Sigmoid colon (tissue), 7 donors: ENCODE data around the gene NHSL2. TPM values are rescaled to one million over a fixed set of nuclear protein-coding genes. Genes with fewer than 3 reads are reported as not detected.
A peak's percentile ranks its signal among the peaks of the same experiment; 100 is the strongest.

Experiments
- DNase-seq: peaks from one replicate; pipeline ENCODE4 v3.0.0-alpha.2; 2019
- H3K27ac ChIP-seq, 4 donors: fragments of 200-600 bp; sonication (generic); one replicate each; pipeline ENCODE4 v1.5.1; 2016 to 2019; ENCODE audit warnings: mild to moderate bottlenecking in 1 of 4
- H3K27me3 ChIP-seq, 3 donors: fragments of 200-600 bp; sonication (generic); one replicate each; pipeline ENCODE4 v1.5.1; 2019; ENCODE audit warnings: mild to moderate bottlenecking in 1 of 3
- H3K36me3 ChIP-seq, 4 donors: fragments of 200-600 bp; sonication (generic); one replicate each; pipeline ENCODE4 v1.5.1; 2016 to 2019
- H3K4me1 ChIP-seq, 4 donors: fragments of 200-600 bp; sonication (generic); one replicate each; pipeline ENCODE4 v1.5.1; 2017 to 2019
- H3K4me3 ChIP-seq, 4 donors: fragments of 200-600 bp; sonication (generic); one replicate each; pipeline ENCODE4 v1.5.1; 2017 to 2019; ENCODE audit warnings: mild to moderate bottlenecking in 2 of 4, moderate library complexity in 1 of 4
- H3K9me3 ChIP-seq, 4 donors: fragments of 200-600 bp in 3 of 4; sonication (generic) in 3 of 4; one replicate each; pipeline versions ENCODE4 v1.5.1 to v1.6.1; 2013 to 2019
- CTCF ChIP-seq, 4 experiments: fragments of 450-650 bp in 3 of 4; fragments of 200-600 bp in 1 of 4; IDR thresholded peaks; one replicate each; pipeline ENCODE4 v1.5.1; 2016 to 2019; ENCODE audit warnings: antibody characterized with exemption in 4 of 4, mild to moderate bottlenecking in 3 of 4, moderate library complexity in 2 of 4
- EP300 ChIP-seq, 4 donors: sonication (generic); formaldehyde crosslinking; IDR thresholded peaks; one replicate each; pipeline ENCODE4 v1.6.1; 2017; ENCODE audit warnings: antibody characterized with exemption in 4 of 4
- POLR2A ChIP-seq, 2 donors: fragments of 450-650 bp; IDR thresholded peaks; one replicate each; pipeline ENCODE4 v1.6.1; 2016; ENCODE audit warnings: antibody characterized with exemption in 2 of 2, mild to moderate bottlenecking in 2 of 2, moderate library complexity in 2 of 2
- POLR2AphosphoS5 ChIP-seq, 4 donors: sonication (generic); formaldehyde crosslinking; IDR thresholded peaks; one replicate each; pipeline ENCODE4 v1.6.1; 2017; ENCODE audit warnings: antibody characterized with exemption in 4 of 4
- WGBS, 2 donors: extraction: QIAGEN DNeasy Blood & Tissue Kit; methylation state at CpG; one replicate each; pipeline ENCODE4 v1.1.7; 2013; 5-methylcytosine and 5-hydroxymethylcytosine counted together
- intact Hi-C: fragments of 100-400 bp; cut with DNase I; formaldehyde crosslinking; loops from one replicate; pipeline ENCODE4 v1.15.1; 2023
- polyA plus RNA-seq, 3 donors: library from polyadenylated mRNA; stranded (reverse); fragments of 200-250 nt; gene quantifications; one replicate each; pipeline ENCODE4 v1.2.3, GENCODE V29; 2013
- total RNA-seq, 4 donors: library from RNA; depleted of rRNA; stranded (reverse); fragments of >200 nt; gene quantifications; one replicate each; pipeline ENCODE4 v1.1.0, GENCODE V29; 2016
- donor health status: healthy with polysubstance abuse.
- donor health status: Bipolar disorder and iron deficiency.
- donor health status: healthy.

NHSL2 gene
- total and polyA plus RNA-seq, 7 donors = under 0.01 to 21.3 (median 8.1) TPM

- TF ChIP-seq POLR2AphosphoS5 (IDR thresholded peaks at IDR 0.05) (peak in 1 of 4 donors; percentile 15), EP300 (IDR thresholded peaks at IDR 0.05) (no peak), POLR2A (IDR thresholded peaks at IDR 0.05) (no peak), CTCF (IDR thresholded peaks at IDR 0.05) (no peak)
- WGBS, 2 donors = 56 to 61% methylated on average over 3 of the region's 3 CpGs
- Histone ChIP-seq H3K4me3 (no peak overlapping the region), H3K27me3 (no peaks in the 10 kb centered on the region), H3K36me3 (no peaks in the 10 kb centered on the region), H3K27ac (peak overlapping the region; percentile 69 to 82 (median 76)), H3K4me1 (peaks cover 0 to 31% (median 18%) of the 10 kb centered on the region in 4 donors), H3K9me3 (no peaks in the 10 kb centered on the region)
- intact Hi-C loops = no loop called here
- DNase-seq = peak; percentile 77
These were observed 109.6 kb downstream of the NHSL2 start for GRCh38 chrX:72020204-72020603.

GRCh38 chrX:72020788-72021187, 110.1 kb downstream of the NHSL2 start:
- H3K27ac ChIP-seq = peak overlapping the region; percentile 69 to 82 (median 76)
- no peak for DNase-seq
- intact Hi-C loops = no loop called here

GRCh38 chrX:72021975-72022374, 111.3 kb downstream of the NHSL2 start:
- Histone ChIP-seq H3K27me3 (peaks cover 0 to 3% (median 0%) of the 10 kb centered on the region in 3 donors), H3K27ac (peak overlapping the region in 3 of 4 donors; percentile 35 to 82 (median 82)), H3K4me3 (no peak overlapping the region), H3K36me3 (no peaks in the 10 kb centered on the region), H3K9me3 (no peaks in the 10 kb centered on the region), H3K4me1 (peaks cover 0 to 31% (median 23%) of the 10 kb centered on the region in 4 donors)
- TF ChIP-seq POLR2A (IDR thresholded peaks at IDR 0.05) (no peak), CTCF (IDR thresholded peaks at IDR 0.05) (peak in 1 of 4 experiments; percentile 10)
- DNase-seq = no peak
- 42 to 46% methylated on average over 2 of the region's 2 CpGs for WGBS, 2 donors
- intact Hi-C loops = no loop called here

More at GRCh38 chrX:72020788-72021187, 110.1 kb downstream of the NHSL2 start:
- no peak overlapping the region for H3K4me3 ChIP-seq
- peaks cover 0 to 31% (median 18%) of the 10 kb centered on the region in 4 donors for H3K4me1 ChIP-seq
- TF ChIP-seq EP300 (IDR thresholded peaks at IDR 0.05) (no peak), POLR2AphosphoS5 (IDR thresholded peaks at IDR 0.05) (no peak), CTCF (IDR thresholded peaks at IDR 0.05) (no peak), POLR2A (IDR thresholded peaks at IDR 0.05) (no peak)
- 69 to 89% methylated on average over 3 of the region's 3 CpGs for WGBS, 2 donors
- no peaks in the 10 kb centered on the region for H3K9me3 ChIP-seq
- H3K27me3 ChIP-seq = peaks cover 0 to 1% (median 0%) of the 10 kb centered on the region in 3 donors
- no peaks in the 10 kb centered on the region for H3K36me3 ChIP-seq

GRCh38 chrX:72023071-72023470, 112.4 kb downstream of the NHSL2 start:
- intact Hi-C loops = no loop called here
- 63 to 77% methylated on average over 2 of the region's 2 CpGs for WGBS, 2 donors
- Histone ChIP-seq H3K9me3 (no peaks in the 10 kb centered on the region), H3K4me1 (peaks cover 0 to 33% (median 21%) of the 10 kb centered on the region in 4 donors), H3K4me3 (no peak overlapping the region), H3K27me3 (peaks cover 0 to 3% (median 0%) of the 10 kb centered on the region in 3 donors), H3K27ac (no peak overlapping the region), H3K36me3 (no peaks in the 10 kb centered on the region)
- no peak for DNase-seq
- no peak for TF ChIP-seq POLR2AphosphoS5 (IDR thresholded peaks at IDR 0.05)
- TF ChIP-seq POLR2A (IDR thresholded peaks at IDR 0.05) = no peak
- TF ChIP-seq CTCF (IDR thresholded peaks at IDR 0.05) = no peak
- TF ChIP-seq EP300 (IDR thresholded peaks at IDR 0.05) = no peak

GRCh38 chrX:72025236-72025770, 114.7 kb downstream of the NHSL2 start:
- Histone ChIP-seq H3K4me3 (no peak overlapping the region), H3K36me3 (no peaks in the 10 kb centered on the region), H3K27me3 (peaks cover 0 to 3% (median 0%) of the 10 kb centered on the region in 3 donors), H3K4me1 (peaks cover 0 to 37% (median 26%) of the 10 kb centered on the region in 4 donors), H3K9me3 (no peaks in the 10 kb centered on the region), H3K27ac (no peak overlapping the region)
- DNase-seq = peak; percentile 7
- intact Hi-C loops = no loop called here
- WGBS, 2 donors = 88 to 94% methylated on average over 6 of the region's 6 CpGs
- TF ChIP-seq POLR2AphosphoS5 (IDR thresholded peaks at IDR 0.05) = no peak
- no peak for TF ChIP-seq CTCF (IDR thresholded peaks at IDR 0.05)
- no peak for TF ChIP-seq EP300 (IDR thresholded peaks at IDR 0.05)
- no peak for TF ChIP-seq POLR2A (IDR thresholded peaks at IDR 0.05)
